ENCODE results near the gene INAFM1. TPM values are rescaled to one million over a fixed set of nuclear protein-coding genes. Genes with fewer than 3 reads are reported as not detected.
"Not testable (repeated sequence)": the region's sequence is repeated elsewhere in the genome, so short reads cannot be mapped to it uniquely, and the experiment has no call there.

INAFM1 gene
- total RNA-seq, 1 donor from 2014 or later, result 11.2 TPM

DNA sequence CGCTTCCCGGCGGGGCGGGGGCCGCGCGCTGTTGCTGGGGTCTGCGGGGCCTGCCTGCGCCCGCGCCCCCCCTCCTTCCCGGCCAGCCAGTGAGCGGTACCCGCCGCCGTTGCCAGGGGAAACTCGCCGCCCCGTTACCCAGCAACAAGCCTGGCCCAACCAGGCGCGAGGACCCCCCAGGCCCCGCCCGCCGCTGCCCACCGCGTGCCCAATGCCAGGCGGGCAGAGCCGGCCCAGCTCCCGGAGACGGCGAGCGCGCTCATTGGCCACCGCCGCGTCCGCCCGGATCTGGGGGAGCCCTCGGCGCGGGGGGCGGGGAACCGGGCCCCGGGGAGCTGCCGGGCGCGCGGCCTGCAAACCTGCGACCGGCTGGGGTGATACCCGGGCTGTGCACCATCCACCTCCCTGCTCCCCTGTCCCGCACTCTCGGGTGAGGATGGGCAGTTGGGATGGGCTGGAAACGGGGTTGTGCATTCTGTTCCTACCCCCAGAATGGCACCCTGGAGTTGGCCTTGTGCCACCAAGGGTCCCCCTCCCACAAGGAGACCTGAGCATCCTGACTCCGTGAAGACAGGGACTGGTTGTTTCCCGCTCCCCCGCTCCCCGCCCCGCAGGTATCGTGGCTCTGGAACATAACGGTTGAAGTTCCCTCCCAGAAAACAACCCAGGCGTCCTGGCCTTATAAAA lies 34.9 kb upstream of the INAFM1 start:
- ATAC-seq (no peak), DNase-seq (ENCODE audit: missing footprints) (peak; percentile 75)
- intact Hi-C loops (cut with DNase I), result no loop called here

DNA sequence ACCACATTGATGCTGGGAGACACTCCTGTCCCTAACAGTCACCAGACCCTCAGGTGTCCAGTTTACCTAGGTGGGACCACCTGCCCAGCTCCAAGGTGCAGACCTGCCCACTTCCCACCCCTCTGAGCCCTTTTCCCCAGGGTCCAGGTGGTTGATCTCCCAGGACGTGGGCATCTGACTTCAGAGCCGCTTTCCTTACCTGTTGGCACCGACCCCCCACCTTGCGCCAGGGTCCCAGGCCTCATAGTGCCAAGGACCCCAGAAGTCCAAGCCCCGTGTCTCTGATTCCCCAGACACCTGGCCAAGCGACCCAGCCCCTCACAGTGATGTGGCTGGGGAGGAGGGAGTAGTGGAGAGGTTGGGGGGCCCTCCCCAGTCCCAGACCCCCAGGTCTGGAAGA lies 34.1 kb upstream of the INAFM1 start:
- DNase-seq (ENCODE audit: missing footprints) (no peak), ATAC-seq (no peak)
- intact Hi-C loops (cut with DNase I), result no loop called here

DNA sequence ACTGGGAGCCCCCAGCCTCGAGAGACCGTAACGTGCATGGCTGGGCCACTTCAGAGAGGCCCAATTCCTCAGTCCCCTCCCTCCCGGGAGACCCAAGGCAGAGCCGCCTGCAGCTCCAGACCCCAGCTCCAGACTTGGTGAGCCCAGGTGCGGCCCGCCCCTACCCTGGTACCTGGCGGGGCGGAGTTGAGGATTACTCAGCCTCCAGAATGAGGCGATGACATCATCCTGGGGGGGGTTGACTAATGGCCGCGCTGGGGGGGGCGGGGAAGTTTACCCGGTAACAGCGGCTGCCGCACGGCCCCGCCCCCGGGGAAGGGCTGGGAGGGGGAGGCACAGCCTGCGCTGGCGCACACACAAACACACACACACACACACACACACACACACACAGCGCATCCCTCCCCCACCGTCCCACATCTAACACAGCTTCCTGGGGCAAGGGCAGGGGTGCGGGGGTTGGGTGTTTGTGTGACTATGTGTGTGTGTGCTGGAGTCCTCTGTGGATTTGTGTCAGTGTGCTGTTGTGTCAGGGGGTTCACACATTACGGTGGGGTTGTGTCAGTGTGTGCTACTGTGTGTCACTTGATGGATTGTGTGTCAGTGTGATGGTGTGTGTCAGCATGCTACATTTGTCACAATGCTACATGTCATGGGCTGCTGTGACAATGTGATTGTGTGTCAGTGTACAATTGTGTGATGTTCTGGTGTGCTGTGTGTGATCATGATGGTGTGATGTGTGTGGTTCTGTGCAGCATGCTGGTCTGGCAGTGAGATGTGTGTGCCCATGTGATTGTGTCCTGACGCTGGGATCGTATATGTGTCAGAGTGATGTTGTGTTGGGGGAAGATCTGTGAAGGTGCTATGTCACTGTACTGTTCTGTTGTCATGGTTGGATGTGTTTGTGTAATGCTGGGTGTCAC lies 33.4 kb upstream of the INAFM1 start:
- no peak for ATAC-seq
- peak; percentile 77 for DNase-seq (ENCODE audit: missing footprints)
- intact Hi-C loops (cut with DNase I), result no loop called here

DNA sequence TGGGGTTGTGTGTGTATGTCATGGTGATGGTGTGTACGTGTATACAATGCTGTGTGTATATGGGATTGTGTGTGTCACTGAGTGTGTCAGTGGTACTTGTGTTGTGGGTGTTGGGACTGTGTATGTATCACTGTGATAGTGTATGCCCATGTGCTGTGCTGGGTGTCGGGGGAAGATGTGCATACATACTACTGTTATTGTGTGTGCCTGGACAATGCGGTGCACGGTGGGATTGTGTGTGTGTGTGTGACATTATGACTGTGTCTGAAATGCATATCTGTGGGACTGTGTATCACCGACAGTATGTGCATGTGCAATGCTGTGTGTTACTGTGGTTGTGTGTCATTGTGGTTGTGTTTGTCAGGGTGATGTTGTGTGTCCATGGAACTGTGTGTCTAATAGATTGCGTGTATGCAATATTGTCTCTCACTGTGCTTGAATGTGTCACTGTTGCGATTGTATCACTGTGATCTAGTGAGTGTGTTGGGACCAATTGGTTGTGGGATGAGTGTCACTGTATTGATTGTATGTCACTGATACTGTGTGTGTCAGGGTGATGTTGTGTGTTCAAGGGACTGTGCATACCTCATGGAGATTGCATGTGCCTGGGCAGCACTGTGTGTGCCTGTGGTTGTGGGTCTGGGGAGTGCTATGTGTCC lies 32.6 kb upstream of the INAFM1 start:
- ATAC-seq (no peak), DNase-seq (ENCODE audit: missing footprints) (peak; percentile 28)
- intact Hi-C loops (cut with DNase I), result loop anchor here (2.0 kb wide), 1 partner anchor 15 kb away; no protein-coding TSS in a partner anchor

GRCh38 chr19:47243364-47243775 lies 31.3 kb upstream of the INAFM1 start:
- DNase-seq (ENCODE audit: missing footprints) (peak; percentile 2), ATAC-seq (no peak)
- intact Hi-C loops (cut with DNase I), result loop anchor here (2.0 kb wide), 1 partner anchor 17 kb away; no protein-coding TSS in a partner anchor

DNA sequence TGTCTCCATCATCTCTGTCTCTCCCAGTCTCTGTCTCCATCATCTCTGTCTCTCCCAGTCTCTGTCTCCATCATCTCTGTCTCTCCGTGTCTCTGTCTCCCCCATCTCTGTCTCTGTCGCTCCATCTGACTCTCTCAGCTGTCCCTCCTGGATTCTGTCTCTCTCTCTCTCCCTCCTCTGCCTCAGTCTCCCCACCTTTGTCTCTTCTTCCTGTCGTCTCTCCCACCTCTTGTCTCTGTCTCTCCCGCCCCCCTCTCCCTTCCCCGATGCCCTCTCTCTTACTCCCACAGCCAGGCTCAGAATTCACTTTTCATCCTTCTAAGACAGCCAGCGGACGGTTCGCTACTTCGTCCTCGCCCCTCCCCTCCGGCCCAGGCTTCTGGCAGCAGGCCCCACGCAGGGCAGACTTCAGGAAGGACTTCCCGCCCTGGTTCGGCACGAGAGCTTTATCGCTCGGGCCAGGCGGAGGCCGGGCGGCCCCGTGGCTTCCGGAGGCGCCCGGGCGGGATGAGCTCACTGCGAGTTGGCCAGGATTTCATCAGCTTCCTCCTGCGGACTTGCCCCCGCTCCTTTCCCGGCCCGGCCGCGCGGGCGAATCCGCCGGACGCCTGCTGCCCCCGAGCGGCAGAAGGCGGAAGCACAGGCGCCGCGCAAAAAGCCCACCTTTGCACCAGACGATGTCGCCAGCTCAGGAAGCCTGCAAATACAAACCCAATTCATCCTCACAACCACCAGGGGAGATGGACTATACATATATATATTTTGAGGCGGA lies 30.7 kb upstream of the INAFM1 start:
- intact Hi-C loops (cut with DNase I), result loop anchor here (1.0 to 2.0 kb wide), 3 partner anchors 17 to 94 kb away; no protein-coding TSS in a partner anchor
- DNase-seq (ENCODE audit: missing footprints) (peak; percentile 96), ATAC-seq (peak; percentile 96)

GRCh38 chr19:47247308-47247990 lies 27.2 kb upstream of the INAFM1 start:
- ATAC-seq, result no peak

DNA sequence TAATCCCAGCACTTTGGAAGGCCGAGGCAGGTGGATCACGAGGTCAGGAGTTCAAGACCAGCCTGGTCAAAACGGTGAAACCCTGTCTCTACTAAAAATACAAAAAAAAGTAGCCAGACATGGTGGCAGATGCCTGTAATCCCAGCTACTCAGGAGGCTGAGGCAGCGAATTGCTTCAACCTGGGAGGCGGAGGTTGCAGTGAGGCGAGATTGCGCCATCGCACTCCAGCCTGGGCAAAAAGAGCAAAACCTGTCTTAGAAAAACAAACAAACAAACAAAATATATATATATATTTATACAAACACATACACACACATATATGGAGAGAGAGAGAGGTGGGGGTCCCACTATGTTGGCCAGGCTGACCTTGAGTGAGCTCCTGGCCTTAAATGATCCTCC lies 21.7 kb upstream of the INAFM1 start:
- ATAC-seq; intact Hi-C loops (cut with DNase I): not testable (repeated sequence)
- DNase-seq (ENCODE audit: missing footprints), result peak; percentile 13

More at GRCh38 chr19:47247308-47247990, 27.2 kb upstream of the INAFM1 start:
- intact Hi-C loops (cut with DNase I), result no loop called here
- DNase-seq (ENCODE audit: missing footprints), result peak; percentile 93

DNA sequence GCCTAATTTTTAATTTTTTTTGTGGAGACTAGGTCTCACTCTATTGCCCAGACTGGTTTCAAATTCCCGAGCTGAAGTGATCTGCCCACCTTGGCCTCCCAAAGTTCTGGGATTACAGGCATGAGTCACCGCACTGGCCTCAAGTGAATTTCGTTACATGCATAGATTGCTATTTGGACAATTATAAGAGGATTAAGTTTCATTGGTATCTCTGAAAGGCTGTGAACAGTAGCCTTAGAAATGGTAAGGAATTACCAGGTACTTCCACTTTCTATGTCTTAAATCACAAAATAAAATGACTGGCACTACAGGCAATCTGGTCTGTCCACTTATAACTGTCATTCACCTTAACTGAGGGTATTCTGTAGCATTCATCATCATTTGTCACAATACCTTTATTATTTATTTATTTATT lies 21.2 kb upstream of the INAFM1 start:
- ATAC-seq, result no peak
- intact Hi-C loops (cut with DNase I), result no loop called here
- DNase-seq (ENCODE audit: missing footprints), result no peak

- no peak for ATAC-seq
- intact Hi-C loops (cut with DNase I), result no loop called here
Measured at GRCh38 chr19:47253970-47254369, 20.7 kb upstream of the INAFM1 start.

GRCh38 chr19:47255879-47256692 lies 18.6 kb upstream of the INAFM1 start, which contains the start of gene CCDC9:
CCDC9 (plus strand) TSS chr19:47256525; CDS start chr19:47258401, 1,876 bp downstream.
- ATAC-seq (peak; percentile 66), DNase-seq (ENCODE audit: missing footprints) (peak; percentile 98)
- intact Hi-C loops (cut with DNase I), result loop anchor here (2.0 kb wide), 1 partner anchor 395 kb away; the partner anchor contains the start of gene ARHGAP35

More at GRCh38 chr19:47253970-47254369, 20.7 kb upstream of the INAFM1 start:
- peak; percentile 39 for DNase-seq (ENCODE audit: missing footprints)

GRCh38 chr19:47256693-47257410 lies 17.8 kb upstream of the INAFM1 start:
- intact Hi-C loops (cut with DNase I), result loop anchor here (1.0 to 2.0 kb wide), 2 partner anchors 17 to 396 kb away; partner anchors contain the start of genes ARHGAP35 and INAFM1

GRCh38 chr19:47257411-47258169 lies 17.1 kb upstream of the INAFM1 start:
- intact Hi-C loops (cut with DNase I), result loop anchor here (1.0 to 2.0 kb wide), 2 partner anchors 17 to 397 kb away; partner anchors contain the start of genes ARHGAP35 and INAFM1
- no peak for DNase-seq (ENCODE audit: missing footprints)
- peak; percentile 49 for ATAC-seq

More at GRCh38 chr19:47256693-47257410, 17.8 kb upstream of the INAFM1 start:
- ATAC-seq (peak; percentile 87), DNase-seq (ENCODE audit: missing footprints) (peak; percentile 100)

- DNase-seq (ENCODE audit: missing footprints) (no peak), ATAC-seq (no peak)
- intact Hi-C loops (cut with DNase I), result no loop called here
Measured at GRCh38 chr19:47258434-47258833, 16.3 kb upstream of the INAFM1 start.

- no peak for DNase-seq (ENCODE audit: missing footprints)
- intact Hi-C loops (cut with DNase I), result no loop called here
- no peak for ATAC-seq
Measured at GRCh38 chr19:47258895-47259555, 15.7 kb upstream of the INAFM1 start.
